Effector memory CD8-positive, alpha-beta T cell (primary cell): Measurements from ENCODE around the gene PMAIP1.
"Not testable (repeated sequence)": the region's sequence is repeated elsewhere in the genome, so short reads cannot be mapped to it uniquely, and the experiment has no call there.

ENCODE experiments used
- ATAC-seq: fragments of 150-1000 bp; cut with Tn5 transposase; replicated peaks from 2 replicates; pipeline ENCODE4 v1.10.0; 2021; ENCODE audit warnings: mild to moderate bottlenecking, moderate library complexity
- DNase-seq, 3 experiments: peaks; one replicate each; pipeline ENCODE4 v3.0.0; 2021
- H3K27ac Mint-ChIP-seq, 2 donors: one replicate each; pipeline ENCODE4 v1.8.0; 2022; ENCODE audit warnings: mild to moderate bottlenecking in 2 of 2, mixed read lengths in 2 of 2, moderate library complexity in 2 of 2
- H3K27me3 Mint-ChIP-seq, 2 donors: one replicate each; pipeline ENCODE4 v1.8.0; 2022; ENCODE audit warnings: mixed read lengths in 2 of 2
- H3K36me3 Mint-ChIP-seq: one replicate; pipeline ENCODE4 v1.8.0; 2022; ENCODE audit warnings: mild to moderate bottlenecking, moderate library complexity, mixed read lengths; ENCODE audit not compliant: insufficient read depth
- H3K4me1 Mint-ChIP-seq, 2 donors: one replicate each; pipeline ENCODE4 v1.8.0; 2022; ENCODE audit warnings: low read depth in 2 of 2, mixed read lengths in 2 of 2
- H3K4me3 Mint-ChIP-seq, 2 donors: one replicate each; pipeline ENCODE4 v1.8.0; 2022; ENCODE audit warnings: mild to moderate bottlenecking in 2 of 2, mixed read lengths in 2 of 2, moderate library complexity in 2 of 2
- H3K9me3 Mint-ChIP-seq, 2 donors: one replicate each; pipeline ENCODE4 v1.8.0; 2022; ENCODE audit warnings: mixed read lengths in 2 of 2
- total RNA-seq, 9 experiments: gene quantifications; one replicate each; lab custom pipeline; 2026; lab: John Stamatoyannopoulos, UW

The PMAIP1 gene
- 41.9 to 756 (median 146) reads per million in 9 experiments for total RNA-seq

DNA sequence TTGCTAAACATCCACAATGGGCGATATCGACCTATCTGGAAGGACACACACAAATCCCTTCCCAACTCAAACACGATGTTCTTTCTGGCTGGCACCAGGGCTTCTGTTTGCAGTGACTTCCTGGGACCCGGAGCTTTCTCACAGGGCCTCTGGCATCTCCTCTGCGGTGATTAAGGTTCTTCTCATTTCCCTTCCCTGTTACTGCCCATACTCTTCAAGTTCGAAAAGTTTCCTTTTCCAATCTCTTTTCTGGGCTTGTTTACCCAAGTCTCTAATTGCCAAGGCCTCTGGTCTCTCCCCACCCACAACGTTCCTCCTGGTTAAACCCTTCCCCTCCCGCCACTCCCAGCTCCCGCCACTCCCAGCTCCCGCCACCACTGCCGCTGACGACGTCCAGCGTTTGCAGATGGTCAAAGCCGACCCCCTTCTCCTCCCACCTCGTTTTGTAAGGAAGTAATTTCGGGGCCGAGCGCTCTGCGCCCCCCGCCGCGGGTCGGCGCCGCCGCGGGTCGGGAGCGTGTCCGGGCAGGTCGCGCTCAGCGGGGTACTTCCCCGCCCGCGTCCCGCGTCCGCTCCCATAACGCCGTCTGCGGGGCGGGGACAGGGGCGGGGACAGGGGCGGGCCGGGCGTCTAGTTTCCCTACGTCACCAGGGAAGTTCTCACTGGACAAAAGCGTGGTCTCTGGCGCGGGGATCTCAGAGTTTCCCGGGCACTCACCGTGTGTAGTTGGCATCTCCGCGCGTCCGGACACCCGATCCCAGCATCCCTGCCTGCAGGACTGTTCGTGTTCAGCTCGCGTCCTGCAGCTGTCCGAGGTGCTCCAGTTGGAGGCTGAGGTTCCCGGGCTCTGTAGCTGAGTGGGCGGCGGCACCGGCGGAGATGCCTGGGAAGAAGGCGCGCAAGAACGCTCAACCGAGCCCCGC, at the start of gene PMAIP1:
Gene PMAIP1, plus strand, starts transcription at position 699 of the 924 bp plus-strand sequence. Its CDS starts 182 bp downstream, at position 881.
- DNase-seq (peak; percentile 78 to 87 (median 85)), ATAC-seq (peak; percentile 74)
- H3K27ac Mint-ChIP-seq, result peak within 1 kb of the TSS; percentile 98 to 99
- H3K9me3 Mint-ChIP-seq, result no peaks in the 10 kb centered on the region
- H3K4me1 Mint-ChIP-seq, result peaks cover 26 to 33% of the 10 kb centered on the region in 2 donors
- H3K36me3 Mint-ChIP-seq, result peaks cover 56% of the 10 kb centered on the region
- H3K4me3 Mint-ChIP-seq, result peak within 1 kb of the TSS; percentile 93 to 94
- no peaks in the 10 kb centered on the region for H3K27me3 Mint-ChIP-seq

DNA sequence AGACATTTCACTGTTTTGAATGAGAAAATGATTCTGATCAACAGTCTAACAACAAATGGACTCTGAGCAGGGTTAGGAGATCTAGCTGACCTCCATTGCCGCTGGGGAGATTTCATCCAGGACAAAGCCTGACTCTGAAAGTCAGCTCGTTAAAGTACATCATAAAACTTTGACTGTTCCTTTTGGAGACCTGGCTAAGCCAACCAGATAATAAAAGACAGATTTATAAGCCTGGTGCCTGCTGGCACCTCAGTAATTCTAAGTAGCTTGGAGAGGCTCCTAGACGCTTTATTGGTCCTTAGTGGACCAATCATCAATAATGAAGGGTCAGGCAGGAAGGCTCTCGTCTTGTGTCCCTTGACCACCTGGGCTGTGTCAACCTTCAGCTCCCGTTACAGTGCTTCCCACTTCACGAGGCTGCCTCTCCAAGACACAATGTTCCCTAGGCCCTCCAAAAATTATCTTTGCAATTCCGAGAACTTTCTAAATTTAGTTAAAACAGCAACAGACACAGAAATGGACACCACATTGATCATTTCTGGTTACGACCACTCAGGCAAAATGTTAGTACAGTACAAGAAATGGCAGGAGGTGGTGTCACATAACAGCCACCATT, 47.9 kb upstream of the PMAIP1 start:
- no peak overlapping the region for H3K27ac Mint-ChIP-seq

DNA sequence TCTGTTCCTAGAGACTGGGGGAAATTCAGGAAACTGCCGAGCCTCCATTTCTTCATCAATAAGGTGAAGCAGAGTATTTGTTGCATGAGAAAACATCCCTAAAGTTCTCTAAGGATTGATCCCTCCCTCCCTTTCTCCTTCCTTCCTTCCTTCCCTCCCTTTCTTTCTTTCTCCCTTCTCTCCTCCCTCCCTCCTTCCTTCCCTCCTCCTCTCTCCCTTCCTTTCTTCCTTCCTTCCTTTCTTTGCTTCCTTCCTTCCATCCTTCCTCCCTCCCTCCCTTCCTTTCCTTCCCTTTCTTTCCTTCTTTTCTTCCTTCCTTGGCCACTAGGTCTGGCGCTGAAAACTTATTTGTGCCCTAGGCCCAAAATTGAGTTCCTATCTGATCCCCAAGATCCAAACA, 47.2 kb upstream of the PMAIP1 start:
- H3K4me1 Mint-ChIP-seq, result peaks cover 3 to 6% of the 10 kb centered on the region in 2 donors
- no peaks in the 10 kb centered on the region for H3K9me3 Mint-ChIP-seq
- ATAC-seq (no peak), DNase-seq (no peak)
- H3K27me3 Mint-ChIP-seq, result no peaks in the 10 kb centered on the region
- H3K36me3 Mint-ChIP-seq, result peaks cover 8% of the 10 kb centered on the region
- no peak overlapping the region for H3K4me3 Mint-ChIP-seq
- no peak overlapping the region for H3K27ac Mint-ChIP-seq

More for the DNA sequence above, 47.9 kb upstream of the PMAIP1 start:
- peaks cover 8% of the 10 kb centered on the region for H3K36me3 Mint-ChIP-seq
- DNase-seq, result no peak
- no peak overlapping the region for H3K4me3 Mint-ChIP-seq
- H3K27me3 Mint-ChIP-seq, result no peaks in the 10 kb centered on the region
- H3K9me3 Mint-ChIP-seq, result no peaks in the 10 kb centered on the region
- no peak for ATAC-seq
- peaks cover 3 to 6% of the 10 kb centered on the region in 2 donors for H3K4me1 Mint-ChIP-seq

DNA sequence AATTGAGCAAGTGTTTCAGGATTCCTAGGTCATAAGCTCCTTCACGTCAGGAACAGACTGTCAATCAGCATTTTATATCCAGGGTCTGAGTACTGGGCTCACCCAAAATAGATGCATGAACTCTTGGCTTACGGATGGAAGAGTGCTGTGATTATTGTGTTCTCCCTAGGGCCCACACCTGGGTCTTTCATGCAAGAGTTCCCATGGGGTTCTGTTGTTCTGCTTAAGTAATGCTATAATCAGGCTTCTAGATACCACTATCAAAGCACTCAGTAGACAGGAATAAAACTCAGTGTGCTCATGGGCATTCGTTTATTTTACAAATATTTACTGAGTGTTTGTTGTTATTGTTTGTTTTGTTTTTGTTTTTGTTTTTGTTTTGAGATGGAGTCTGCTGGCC, 46.4 kb upstream of the PMAIP1 start:
- ATAC-seq (no peak), DNase-seq (no peak)
- Mint-ChIP-seq H3K9me3 (no peaks in the 10 kb centered on the region), H3K36me3 (peaks cover 8% of the 10 kb centered on the region), H3K27ac (peak overlapping the region in 1 of 2 donors; percentile 24), H3K27me3 (no peaks in the 10 kb centered on the region), H3K4me3 (no peak overlapping the region), H3K4me1 (peaks cover 3 to 6% of the 10 kb centered on the region in 2 donors)

DNA sequence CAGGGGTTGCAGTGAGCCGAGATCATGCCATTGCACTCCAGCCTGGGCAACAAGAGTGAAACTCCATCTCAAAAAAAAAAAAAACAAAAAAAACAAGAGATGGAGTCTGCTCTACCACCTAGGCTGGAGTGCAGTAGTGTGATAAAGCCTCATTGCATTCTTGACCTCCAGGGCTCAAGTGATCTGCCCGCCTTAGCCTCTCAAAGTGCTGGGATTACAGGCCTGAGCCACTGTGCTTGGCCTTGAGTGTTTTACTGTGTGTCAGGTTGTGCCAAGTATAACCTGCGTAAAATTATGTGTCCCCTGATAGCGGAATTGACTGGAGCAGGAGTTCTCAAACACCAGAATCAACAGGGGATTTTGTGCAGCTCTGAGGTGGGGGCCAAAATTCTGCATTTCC, 45.8 kb upstream of the PMAIP1 start:
- not testable (repeated sequence) for H3K27me3 Mint-ChIP-seq, H3K27ac Mint-ChIP-seq, H3K9me3 Mint-ChIP-seq, DNase-seq, H3K36me3 Mint-ChIP-seq, H3K4me1 Mint-ChIP-seq, ATAC-seq, H3K4me3 Mint-ChIP-seq

DNA sequence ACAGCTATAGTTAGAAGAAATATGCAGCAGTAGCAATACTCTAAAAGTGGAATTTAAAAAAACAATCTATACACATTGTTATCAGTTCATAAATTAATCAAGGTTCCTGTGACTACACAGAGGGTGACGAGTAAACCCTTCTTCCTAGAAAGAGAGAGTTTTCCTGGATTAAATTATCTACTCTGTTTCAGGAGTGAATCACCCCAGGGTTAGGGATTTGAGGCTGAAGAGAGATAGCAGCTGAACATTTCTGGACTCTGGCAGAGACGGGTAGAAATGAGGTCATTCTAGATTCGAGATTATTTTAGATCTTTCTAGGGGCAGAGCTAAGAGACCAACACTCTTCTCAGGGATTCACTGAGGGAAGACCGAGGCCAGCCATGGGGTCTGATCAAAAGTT, 38.8 kb upstream of the PMAIP1 start:
- Mint-ChIP-seq H3K27ac (no peak overlapping the region), H3K4me1 (no peaks in the 10 kb centered on the region), H3K27me3 (peaks cover 0 to 6% of the 10 kb centered on the region in 2 donors), H3K4me3 (no peak overlapping the region), H3K36me3 (no peaks in the 10 kb centered on the region), H3K9me3 (no peaks in the 10 kb centered on the region)
- ATAC-seq (no peak), DNase-seq (no peak)

DNA sequence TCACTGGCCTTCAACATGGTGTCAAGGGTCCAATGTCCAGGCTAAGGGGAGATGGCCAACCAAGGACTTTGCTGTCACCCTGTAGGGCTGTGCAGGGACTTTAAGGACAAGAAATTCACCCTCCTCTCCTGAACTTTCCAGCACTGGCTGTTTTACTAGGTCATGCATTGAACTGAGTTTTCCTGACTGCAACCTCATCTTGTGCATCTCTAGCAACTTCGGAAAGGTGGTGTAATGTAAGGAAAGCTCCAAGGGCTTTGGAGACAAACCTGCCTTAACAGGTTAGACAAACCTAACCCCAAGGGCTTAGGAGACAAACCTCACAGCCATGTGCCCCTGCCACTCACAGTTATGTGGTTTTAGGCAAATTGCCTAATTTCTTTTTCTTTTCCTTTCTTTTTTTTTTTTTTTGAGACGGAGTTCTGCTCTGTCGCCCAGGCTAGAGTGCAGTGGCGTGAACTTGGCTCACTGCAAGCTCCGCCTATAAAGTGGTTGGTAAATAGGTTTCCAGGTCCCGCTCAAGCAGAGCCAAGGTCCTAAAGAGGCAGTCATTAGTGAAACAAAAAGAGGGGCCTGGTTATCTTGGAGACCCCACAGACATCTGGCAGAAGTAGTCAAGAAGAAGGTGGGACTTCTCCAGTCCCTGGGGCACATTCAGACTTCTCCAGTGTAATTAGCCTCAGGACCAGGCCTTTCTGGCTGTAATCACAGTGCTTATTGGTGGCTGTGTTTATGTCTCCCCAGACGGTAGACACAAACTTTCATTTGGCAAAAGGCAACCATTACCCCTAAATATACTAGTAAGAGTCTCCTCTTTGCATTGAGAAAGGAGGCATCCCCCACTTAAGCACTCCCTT, 37.6 kb upstream of the PMAIP1 start:
- no peak for ATAC-seq
- no peak for DNase-seq
- no peaks in the 10 kb centered on the region for H3K4me1 Mint-ChIP-seq
- no peak overlapping the region for H3K4me3 Mint-ChIP-seq
- no peaks in the 10 kb centered on the region for H3K36me3 Mint-ChIP-seq
- H3K27me3 Mint-ChIP-seq, result peaks cover 0 to 6% of the 10 kb centered on the region in 2 donors
- no peaks in the 10 kb centered on the region for H3K9me3 Mint-ChIP-seq
- H3K27ac Mint-ChIP-seq, result peak overlapping the region in 1 of 2 donors; percentile 35

DNA sequence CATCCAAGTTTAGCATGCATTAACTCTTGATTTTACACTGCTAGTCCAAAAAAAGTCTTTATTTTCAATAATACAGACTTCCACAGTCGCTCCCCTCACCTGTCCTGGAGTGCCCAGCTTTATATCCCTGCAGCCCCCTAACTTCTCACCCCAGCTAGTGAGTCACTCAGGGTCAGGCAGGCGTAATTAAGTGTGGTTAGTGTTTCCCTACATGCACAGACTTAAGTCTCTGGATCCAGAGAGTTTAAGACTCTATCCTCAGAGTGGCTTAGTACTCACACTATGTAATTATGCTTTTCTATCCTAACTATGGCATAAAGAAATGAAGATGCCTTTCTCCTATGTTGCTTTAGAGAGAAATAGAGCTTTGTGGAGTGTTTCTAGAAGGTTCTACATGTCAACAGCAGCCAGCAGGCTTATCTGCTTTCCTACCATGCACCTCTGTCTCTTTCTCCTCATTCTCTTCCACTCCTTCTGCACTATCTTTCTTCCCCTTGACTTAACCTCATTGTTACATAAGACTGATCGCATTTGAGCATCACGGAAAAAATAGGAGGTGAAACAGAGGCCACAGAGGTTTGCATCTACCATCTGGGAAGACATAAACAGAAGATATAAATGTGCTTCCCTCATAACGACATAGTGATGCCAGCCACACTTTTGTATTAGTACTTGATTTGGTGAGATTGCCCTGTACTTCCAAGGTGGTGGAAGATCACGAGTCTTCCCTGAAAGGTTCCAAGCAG, 34.4 kb upstream of the PMAIP1 start:
- peaks cover 0 to 6% of the 10 kb centered on the region in 2 donors for H3K27me3 Mint-ChIP-seq
- no peaks in the 10 kb centered on the region for H3K9me3 Mint-ChIP-seq
- DNase-seq (no peak), ATAC-seq (no peak)
- no peaks in the 10 kb centered on the region for H3K4me1 Mint-ChIP-seq
- H3K27ac Mint-ChIP-seq, result peak overlapping the region in 1 of 2 donors; percentile 7
- H3K4me3 Mint-ChIP-seq, result no peak overlapping the region
- peaks cover 3% of the 10 kb centered on the region for H3K36me3 Mint-ChIP-seq

DNA sequence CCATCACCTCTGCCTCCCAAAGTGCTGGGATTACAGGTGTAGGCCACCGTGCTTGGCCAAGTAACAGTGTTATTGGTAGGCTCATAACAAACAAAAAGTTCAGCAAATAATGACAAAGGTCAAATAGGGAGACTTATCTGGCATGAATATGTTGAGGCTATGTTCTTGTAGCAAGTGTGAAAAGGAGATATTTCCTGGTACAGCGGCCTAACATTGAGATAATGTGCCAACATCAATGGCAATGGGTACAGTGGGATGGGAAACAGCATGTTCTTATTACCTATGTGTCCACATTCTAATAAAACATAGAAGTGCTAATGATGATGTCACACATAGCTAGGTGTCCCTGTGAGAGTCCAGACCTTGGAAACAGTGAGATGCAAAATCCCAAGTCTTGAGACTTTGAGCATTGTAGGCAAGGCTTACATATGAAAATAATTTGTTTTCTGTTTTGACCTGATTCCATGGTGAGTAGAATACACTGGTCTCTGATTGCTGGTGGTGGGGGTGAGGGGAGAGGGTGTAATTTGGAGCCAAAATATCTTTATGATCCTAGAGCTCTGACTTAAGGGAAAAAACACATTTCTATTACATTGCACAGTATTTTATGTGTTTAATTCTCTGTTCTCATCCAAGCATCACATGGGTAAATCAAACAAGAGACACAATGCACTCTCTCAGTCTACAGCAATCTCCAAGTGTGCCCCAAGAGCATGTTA, 33.1 kb upstream of the PMAIP1 start:
- Mint-ChIP-seq H3K4me1 (no peaks in the 10 kb centered on the region), H3K36me3 (peaks cover 3% of the 10 kb centered on the region), H3K9me3 (no peaks in the 10 kb centered on the region), H3K27ac (no peak overlapping the region), H3K4me3 (no peak overlapping the region), H3K27me3 (peaks cover 0 to 6% of the 10 kb centered on the region in 2 donors)
- ATAC-seq, result no peak
- DNase-seq, result no peak

DNA sequence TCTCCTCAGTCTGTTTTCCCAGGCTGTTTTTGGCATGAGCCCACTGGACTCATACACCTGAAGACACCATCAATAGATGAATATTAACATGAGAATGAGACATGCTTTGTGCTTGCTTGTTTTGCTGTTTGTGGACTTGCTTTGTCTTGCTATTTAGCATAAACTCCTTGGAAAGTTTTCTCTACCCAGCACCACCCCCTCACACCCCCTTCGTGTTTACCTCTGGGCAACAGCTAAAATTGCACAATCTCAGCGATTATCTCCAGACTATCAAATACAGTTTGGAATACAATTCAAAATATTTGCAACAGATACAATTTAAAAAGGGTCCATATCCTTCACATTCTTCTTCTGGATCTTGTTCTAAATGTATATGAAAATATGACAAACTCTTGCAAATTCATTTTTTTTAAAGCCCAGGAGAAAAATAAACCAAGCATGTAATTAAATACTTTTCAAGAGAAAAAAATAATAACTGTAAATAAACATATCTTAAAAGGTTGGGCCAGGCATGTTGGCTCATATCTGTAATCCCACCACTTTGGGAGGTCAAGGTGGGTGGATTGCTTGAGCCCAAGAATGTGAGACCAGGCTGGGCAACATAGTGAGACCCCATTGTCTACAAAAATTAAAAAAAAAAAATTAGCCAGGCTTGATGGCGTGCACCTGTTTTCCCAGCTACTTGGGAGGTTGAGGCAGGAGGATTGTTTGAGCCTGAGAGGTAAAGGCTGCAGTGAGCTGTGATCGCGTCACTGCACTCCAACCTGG, 32.3 kb upstream of the PMAIP1 start:
- ATAC-seq (no peak), DNase-seq (no peak)
- Mint-ChIP-seq H3K4me3 (no peak overlapping the region), H3K9me3 (no peaks in the 10 kb centered on the region), H3K27ac (no peak overlapping the region), H3K4me1 (no peaks in the 10 kb centered on the region), H3K36me3 (peaks cover 3% of the 10 kb centered on the region), H3K27me3 (peaks cover 0 to 6% of the 10 kb centered on the region in 2 donors)

DNA sequence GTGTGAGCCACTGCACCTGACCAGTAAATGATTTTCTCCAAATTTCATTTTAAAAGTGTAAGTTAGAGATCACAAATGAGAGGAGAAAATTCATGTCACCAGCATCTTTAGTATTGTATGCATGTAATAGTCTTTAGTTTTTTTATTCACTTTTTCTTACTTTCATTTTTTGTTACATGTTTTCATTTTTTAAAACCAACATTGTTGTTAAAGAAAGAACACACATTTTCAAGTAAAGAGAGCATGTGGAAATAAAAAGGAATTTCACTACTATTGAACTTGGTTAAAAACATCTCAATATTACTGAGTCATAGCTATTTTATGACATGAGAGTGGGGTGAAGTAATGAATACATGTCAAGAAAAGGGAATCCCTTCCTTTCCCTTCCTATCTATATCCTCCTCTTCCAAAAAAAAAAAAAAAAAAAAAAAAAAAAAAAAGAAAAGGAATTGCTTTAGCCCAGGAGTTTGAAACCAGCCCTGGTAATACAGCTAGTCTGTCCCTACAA, 29.1 kb upstream of the PMAIP1 start:
- ATAC-seq, result no peak
- peak overlapping the region in 1 of 2 donors; percentile 57 for H3K27ac Mint-ChIP-seq
- no peaks in the 10 kb centered on the region for H3K4me1 Mint-ChIP-seq
- H3K36me3 Mint-ChIP-seq, result peaks cover 3% of the 10 kb centered on the region
- H3K4me3 Mint-ChIP-seq, result no peak overlapping the region
- no peaks in the 10 kb centered on the region for H3K9me3 Mint-ChIP-seq
- no peak for DNase-seq
- peaks cover 0 to under 1% of the 10 kb centered on the region in 2 donors for H3K27me3 Mint-ChIP-seq
